Caki2 (cell line): ENCODE measurements around the gene ABCA1. TPM values are rescaled to one million over a fixed set of nuclear protein-coding genes. Genes with fewer than 3 reads are reported as not detected.
"Not testable (repeated sequence)": the region's sequence is repeated elsewhere in the genome, so short reads cannot be mapped to it uniquely, and the experiment has no call there.

Experiments used
- DNase-seq: peaks from one replicate; pipeline ENCODE4 v3.0.0-alpha.2; 2015; ENCODE audit warnings: low read depth
- in situ Hi-C: cut with HindIII; loops from 2 replicates; pipeline ENCODE4 v1.10.0; 2016; ENCODE audit warnings: low sequenced_read_pairs, low pct_unique_long_range_greater_than_20kb, mixed read lengths
- total RNA-seq: library from RNA; depleted of rRNA; stranded (reverse); fragments of >200 nt; shearing (Covaris generic); gene quantifications from 2 replicates; pipeline ENCODE4 v1.2.3, GENCODE V29; 2014; ENCODE audit warnings: low replicate concordance; rRNA removed

The ABCA1 gene, protein sequence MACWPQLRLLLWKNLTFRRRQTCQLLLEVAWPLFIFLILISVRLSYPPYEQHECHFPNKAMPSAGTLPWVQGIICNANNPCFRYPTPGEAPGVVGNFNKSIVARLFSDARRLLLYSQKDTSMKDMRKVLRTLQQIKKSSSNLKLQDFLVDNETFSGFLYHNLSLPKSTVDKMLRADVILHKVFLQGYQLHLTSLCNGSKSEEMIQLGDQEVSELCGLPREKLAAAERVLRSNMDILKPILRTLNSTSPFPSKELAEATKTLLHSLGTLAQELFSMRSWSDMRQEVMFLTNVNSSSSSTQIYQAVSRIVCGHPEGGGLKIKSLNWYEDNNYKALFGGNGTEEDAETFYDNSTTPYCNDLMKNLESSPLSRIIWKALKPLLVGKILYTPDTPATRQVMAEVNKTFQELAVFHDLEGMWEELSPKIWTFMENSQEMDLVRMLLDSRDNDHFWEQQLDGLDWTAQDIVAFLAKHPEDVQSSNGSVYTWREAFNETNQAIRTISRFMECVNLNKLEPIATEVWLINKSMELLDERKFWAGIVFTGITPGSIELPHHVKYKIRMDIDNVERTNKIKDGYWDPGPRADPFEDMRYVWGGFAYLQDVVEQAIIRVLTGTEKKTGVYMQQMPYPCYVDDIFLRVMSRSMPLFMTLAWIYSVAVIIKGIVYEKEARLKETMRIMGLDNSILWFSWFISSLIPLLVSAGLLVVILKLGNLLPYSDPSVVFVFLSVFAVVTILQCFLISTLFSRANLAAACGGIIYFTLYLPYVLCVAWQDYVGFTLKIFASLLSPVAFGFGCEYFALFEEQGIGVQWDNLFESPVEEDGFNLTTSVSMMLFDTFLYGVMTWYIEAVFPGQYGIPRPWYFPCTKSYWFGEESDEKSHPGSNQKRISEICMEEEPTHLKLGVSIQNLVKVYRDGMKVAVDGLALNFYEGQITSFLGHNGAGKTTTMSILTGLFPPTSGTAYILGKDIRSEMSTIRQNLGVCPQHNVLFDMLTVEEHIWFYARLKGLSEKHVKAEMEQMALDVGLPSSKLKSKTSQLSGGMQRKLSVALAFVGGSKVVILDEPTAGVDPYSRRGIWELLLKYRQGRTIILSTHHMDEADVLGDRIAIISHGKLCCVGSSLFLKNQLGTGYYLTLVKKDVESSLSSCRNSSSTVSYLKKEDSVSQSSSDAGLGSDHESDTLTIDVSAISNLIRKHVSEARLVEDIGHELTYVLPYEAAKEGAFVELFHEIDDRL (N-terminal part only)
- 25.4 and 27.4 TPM in 2 replicates for total RNA-seq

DNA sequence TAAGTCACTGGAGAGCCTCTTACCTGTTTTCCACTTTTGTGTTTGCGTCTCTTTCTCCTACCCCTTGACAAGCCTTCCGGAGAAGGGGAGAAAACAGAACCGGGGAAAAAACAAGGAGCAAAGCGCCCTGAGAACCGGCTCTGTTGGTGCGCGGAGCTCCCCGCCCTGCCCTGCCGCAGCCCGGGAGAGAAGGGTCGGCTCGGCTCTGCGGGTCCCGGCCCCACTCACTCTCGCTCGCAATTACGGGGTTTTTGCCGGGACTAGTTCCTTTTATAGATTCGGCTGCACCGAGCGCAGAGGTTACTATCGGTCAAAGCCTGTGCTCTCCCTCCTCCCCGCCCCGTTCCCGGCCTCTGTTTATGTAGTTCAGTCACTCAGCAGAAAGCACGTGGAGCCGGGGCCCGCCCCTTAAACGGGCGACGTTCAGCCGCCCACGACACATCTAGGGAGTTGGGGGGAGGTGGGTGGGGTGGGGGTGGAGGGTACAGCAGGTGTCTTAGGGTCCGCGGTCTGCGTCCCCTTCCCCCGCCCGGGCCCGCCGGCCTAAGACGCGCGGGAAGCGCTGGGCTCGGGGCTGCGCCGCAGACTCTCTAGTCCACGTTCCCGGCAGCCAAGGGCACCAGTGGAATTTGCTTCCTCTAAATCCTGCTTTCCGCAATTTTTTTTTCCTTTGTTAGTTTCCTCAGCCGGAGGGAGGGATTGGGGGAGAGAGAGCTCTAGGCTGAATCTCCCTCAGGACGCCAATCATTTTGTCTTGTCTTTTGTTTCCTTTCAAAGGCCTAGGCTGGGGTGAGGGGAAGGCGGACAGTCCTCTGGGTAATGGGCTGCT, at the start of gene ABCA1:
TSS of gene ABCA1 (minus strand) at position 244 of the 829 bp plus-strand sequence. CDS start 24,476 bp downstream, outside the sequence.
- peak; percentile 85 for DNase-seq

DNA sequence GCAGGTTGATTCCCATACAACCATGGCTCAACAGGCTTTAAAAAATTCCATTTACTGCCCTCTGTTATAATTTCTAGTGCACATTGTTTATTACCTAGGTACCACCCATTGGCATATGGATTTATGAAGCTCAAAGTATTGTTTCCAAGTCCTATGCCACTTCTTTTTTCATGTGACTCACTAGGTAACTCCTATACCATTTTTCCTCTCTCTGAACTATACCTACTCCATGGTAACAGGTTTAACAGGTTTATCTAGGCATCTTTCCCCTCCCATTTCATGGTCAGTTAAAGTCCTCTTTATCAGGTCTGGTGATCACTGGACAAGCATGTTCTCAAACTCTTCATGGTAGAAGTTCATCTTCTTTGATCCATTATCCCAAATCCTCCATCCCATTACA, 49.6 kb upstream of the ABCA1 start:
- DNase-seq = no peak
- in situ Hi-C loops = no loop called here

More for the DNA sequence above, at the start of gene ABCA1:
- in situ Hi-C loops = no loop called here

DNA sequence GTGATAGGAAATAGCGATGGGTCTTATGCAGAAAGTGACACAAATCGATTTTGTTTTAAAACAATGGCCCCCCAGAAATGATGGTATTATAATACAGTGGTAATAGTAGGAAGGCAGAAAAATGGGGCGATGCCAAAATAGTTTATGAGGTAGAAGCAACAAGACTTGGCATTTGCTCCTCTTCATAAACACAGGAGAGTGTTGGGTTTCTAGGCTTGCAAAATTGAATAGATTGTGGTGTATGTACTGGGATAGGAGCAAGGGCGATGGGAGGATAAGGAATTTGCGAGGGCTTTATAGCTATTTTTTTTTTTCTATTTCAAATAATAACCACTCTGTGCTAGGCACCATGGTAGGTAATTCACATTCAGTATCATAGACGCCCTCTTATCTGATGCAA, 49.2 kb upstream of the ABCA1 start:
- in situ Hi-C loops = no loop called here
- DNase-seq = no peak

DNA sequence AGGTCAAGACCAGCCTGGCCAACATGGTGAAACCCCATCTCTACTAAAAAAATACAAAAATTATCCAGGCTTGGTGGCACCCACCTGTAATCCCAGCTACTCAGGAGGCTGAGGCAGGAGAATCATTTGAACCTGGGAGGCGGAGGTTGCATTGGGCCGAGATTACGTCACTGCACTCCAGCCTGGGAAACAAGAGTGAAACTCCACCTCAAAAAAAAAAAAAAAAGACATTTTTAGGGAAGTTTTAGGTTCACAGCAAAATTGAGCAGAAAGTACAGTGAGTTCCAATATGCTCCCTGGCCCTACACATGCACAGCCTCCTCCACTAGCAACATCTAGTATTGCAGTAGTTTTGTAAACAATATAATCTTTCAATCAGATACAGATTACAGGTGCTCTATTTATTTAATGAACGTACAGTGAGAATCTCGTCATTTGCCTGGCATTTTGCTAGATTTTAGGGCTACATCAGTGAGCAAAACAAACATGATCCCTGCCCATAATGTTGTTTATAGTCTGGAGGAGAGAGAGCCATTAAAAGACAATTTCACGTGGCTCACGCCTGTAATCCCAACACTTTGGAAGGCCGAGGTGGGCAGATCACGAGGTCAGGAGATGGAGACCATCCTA, 48.1 kb upstream of the ABCA1 start:
- DNase-seq, in situ Hi-C loops: not testable (repeated sequence)

DNA sequence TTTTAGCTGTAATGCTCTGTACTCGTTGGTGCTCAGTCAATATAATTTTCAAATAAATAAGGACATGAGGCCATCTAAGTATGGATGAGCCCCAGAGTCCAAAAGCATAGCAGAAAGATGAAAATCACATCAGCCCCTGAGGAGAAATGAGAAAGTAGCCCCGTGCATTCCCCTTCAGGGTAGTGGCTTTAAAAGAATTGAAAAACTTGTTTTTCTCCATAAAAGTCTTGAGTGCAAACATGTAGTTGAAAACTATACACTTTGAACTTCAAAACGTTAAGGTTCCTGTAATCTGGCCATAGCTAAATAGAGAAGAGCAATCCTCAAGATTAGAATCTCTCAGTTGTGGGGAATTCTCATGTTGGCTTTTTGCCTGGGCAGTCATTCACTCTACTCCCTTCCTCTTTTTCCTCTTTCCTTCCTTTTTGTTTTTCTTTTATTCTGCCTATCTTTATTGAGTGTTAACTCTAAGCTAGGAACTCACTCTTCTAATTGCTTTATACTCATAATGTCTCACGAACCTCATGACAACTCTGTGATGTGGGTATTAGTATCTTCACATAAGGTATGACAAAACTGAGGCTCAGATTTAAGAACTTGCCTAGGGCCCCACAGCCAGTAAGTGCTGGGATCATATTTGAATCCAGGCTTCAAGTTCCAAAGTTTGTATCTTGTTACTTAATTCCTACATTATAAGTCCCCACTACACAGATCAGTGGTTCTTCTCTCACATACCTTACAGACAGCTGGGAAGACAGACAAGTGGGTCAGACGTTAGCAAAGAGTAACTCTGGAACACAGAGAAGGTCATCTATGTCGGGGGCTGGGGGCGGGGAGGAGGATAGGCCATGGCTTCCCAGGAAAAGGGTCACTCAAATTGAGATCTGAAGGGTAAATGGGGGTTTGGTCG, 46.4 kb upstream of the ABCA1 start:
- DNase-seq = no peak
- in situ Hi-C loops = no loop called here

DNA sequence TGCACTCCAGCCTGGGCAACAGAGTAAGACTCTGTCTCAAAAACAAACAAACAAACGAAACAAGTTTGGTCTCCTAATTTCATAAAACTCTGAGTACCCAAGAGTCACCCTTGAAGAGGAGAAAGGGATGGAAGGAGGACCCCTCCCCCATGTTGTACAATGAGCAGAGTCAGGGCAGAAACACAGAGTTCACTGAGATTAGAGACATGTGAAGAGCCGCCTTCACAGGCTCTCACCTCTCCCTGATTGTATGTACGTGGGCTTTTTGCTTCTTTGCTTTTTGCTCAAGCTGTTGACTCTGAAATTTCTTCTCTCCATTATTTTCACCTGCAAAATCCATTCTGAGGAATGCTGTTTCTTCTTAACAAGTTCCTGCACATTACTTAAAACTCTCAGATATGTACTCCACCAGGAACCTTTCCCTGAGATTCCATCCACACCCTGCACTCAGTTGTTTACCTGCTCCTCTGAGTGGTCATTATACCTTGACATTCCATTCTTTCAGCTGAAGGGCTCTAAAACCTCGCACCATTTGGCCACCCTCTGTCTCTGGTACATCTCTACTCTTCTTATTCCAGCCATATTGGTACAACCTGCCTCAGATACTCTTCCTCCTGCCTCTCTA, 44.4 kb upstream of the ABCA1 start:
- in situ Hi-C loops = no loop called here

DNA sequence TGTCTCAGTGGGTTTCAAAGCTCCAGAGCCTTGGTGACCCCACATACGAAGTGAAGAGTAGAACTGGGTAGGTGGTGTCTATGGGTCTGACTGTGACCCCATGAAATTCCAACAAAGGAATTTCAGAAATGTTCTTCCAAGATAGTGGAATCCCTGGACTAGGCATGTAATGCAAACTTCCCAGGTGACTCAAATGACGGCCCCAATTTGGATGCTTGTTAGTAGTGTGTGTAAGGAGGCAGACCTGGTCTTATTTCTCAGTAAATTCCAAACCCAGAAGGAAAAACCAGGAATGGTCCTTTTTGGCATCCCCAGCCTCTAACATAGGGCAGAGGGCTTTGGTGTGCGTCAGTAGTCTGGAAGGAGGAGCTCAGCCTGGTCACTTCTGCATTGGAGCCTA, 43.6 kb upstream of the ABCA1 start:
- no peak for DNase-seq
- in situ Hi-C loops = no loop called here

More for the DNA sequence above, 44.4 kb upstream of the ABCA1 start:
- DNase-seq = no peak

DNA sequence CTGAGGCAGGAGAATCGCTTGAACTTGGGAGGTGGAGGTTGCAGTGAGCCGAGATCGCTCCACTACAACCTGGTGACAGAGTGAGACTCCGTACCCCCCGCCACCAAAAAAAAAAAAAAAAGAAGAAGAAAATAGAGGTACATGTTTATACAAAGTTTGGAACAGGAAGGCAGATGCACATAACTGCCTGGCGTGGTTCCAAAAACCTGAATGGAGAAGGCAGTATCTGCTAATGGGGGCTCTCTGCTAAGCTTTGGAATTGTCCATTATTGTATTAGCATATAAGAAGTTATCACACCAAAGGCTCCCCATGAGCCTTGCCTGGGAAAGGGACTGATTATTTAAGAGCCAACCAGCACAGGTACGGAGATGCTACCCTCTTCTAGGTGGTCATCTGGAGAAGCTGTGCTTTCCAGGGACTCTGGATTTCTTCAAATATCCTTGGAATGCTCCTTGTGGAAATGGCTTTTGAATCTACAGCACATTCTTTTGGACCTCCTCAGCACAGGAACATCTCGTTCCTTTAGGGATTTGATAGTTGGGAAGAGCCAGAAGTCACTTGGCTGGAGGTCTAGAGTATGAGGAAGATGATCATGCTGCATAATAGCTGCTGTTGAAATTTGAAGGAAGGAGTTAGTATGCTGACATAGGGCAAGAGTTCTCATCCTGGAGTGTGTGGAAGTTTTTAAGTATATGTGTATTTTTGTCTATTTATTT, 42.5 kb upstream of the ABCA1 start:
- DNase-seq = no peak
- in situ Hi-C loops = no loop called here

DNA sequence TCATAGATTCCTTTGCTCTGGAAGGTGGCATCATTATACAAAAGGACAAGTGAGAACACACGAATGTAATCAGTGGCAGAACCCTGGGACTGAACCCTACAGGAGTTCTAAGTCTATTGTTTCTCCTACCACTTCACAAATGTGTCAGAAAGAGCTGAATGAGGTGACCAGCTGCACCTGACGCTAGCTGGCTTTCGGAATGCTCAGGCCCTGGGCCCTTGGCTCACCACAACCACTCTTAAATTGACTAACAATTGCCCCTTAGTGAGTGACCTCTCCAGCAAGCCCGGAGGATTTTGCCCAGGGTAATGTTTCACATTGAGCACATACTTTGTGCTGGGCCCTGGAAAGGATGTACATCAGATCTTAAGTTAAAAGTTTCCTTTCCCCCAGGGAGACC, 41.2 kb upstream of the ABCA1 start:
- in situ Hi-C loops = no loop called here
- no peak for DNase-seq

DNA sequence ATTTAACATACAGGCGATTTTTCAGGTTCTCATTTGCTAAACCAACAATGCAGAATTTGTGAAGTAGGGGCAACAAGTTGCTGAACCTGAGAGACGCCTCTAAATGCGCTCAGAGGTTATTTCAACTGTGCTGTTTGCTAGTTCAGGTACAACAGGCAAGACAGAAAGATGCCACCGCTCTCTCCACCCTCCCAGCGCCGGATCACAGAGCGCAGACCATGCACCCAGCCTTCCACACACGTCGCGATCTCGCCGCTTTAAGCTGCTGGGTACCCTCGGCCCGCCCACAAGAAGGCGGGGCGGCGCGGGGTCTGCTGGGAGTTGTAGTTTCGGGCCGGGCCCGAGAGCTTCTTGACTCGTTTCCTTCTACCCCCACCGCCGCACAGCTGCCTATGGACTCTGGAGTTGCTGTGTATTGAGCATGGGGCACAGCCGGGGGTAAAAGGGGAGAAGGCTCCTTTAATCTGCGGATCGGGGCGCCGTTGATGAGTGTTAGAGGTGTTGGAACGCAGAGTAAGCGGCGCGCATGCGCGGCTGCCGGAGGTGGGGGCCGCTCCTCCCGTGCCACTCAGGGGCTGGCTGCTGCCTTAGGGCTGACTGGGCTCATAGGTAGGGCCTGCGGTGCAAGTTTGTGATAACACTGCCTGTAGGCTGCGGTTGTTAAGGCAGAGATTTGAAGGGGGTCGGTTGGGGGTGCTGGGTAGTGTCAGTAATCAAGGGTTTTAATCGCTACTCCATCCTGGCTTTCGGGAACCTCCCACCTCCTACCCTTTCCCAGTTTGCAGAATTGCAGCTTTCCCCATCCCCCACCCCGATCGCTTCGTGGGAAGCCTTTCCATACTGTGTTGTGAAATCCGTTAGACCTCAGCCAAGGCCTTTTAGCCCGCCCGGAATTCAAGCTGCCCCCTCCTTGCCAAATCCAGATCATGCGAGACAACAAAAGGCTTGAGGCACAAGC, 40.3 kb upstream of the ABCA1 start:
- DNase-seq = peak; percentile 84
- in situ Hi-C loops = no loop called here

DNA sequence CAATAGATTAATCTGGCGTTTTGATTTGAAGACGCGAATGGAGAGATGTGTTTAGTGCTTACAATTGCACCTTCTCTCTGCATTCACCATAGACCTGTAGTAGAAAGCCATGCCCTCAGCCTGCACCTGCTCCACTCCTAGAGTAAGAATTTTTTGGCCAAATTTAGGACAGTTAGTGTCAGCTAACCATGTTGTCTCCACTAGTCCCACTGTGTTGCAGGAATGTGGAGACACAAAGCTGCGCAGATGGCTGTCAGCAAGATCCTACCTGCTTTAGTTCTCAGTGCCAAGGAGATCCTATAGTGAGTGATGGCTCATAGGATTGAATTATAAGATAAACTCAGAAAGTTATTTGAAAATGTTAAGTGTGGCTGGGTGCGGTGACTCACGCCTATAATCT, 35.1 kb upstream of the ABCA1 start:
- in situ Hi-C loops = no loop called here
- no peak for DNase-seq

DNA sequence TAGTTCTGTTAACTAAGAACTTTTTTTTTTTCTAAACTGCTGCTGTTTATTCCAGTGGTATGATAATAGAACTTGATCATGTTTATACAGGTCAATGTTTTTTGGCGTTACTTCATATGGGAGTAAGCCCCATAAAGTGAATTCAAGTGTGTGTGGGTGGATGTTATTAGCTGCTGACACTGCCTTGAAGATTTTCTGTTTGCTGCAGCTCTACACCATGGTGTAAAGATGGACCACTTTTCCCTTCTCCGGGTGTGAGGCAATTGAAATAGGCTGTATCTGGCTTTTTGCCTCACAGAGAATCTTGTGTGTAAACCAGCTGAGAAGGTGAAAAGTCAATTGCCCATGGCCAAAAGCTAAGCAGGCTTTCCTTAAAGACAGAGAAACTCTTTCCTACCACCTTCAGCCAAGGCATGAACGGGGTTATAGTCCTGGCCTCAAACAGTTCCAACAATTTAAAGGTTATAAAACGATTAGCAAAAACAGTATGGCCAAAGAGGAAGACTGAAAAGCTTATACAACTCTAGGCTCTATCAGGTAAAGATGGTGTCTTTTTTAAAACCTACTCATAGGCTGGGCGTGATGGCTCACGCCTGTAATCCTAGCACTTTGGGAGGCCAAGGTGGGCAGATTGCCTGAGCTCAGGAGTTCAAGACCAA, 33.9 kb upstream of the ABCA1 start:
- no peak for DNase-seq
- in situ Hi-C loops = no loop called here

DNA sequence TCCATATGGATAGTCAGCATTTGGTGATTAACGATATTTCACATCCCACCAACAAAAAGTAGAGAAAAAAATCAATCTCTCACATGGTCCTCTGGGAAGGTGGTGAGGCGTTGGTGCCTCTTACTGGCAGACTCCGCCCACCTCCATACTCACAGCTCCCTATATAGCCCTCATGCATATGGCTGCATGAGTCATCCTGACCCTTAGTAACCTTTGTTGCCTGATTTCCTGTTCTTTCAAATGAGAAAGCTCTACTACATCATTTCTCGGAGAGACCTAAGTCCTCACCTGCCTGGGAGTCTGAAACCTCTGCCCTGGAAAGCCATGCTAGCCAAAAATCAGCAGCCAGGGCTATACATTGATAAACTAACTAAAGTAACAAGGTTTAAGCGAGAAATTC, 33.3 kb upstream of the ABCA1 start:
- no peak for DNase-seq

DNA sequence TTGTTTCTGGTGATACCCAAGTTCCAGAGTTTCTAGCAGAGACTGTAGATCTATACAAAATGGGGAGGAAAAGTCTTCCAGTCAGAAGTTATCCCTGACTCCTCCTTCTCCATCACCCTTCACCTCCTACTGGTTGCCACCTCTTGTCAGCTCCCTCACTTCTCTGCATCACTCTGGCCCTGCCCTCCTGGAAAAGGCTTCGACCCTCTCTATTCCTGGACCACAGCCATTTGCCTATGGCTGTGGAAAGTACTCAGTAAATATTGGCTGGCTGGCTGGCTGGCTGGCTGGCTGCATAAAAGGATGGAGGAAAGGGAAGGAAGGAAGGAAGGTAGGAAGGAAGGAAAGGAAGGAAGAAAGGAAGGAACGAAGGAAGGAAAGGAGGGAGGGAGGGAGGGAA, 32.7 kb upstream of the ABCA1 start:
- no peak for DNase-seq
- in situ Hi-C loops = no loop called here

More for the DNA sequence above, 33.3 kb upstream of the ABCA1 start:
- in situ Hi-C loops = no loop called here
